ENCODE data around the gene IL2RA.

GRCh38 chr10:5987747-5988146 lies 74.4 kb downstream of the IL2RA start:
- TF ChIP-seq POLR2A (IDR thresholded peaks at IDR 0.05): no peak
- TF ChIP-seq CTCF (IDR thresholded peaks at IDR 0.05): no peak
